ENCODE data around the gene POLDIP3. TPM values are rescaled to one million over a fixed set of nuclear protein-coding genes. Genes with fewer than 3 reads are reported as not detected.

Gene POLDIP3
- total RNA-seq, 2 experiments from 2014 or later = 77.2 to 80.6 TPM

- no peaks in the 10 kb centered on the region for H3K27me3 Mint-ChIP-seq (ENCODE audit: low read depth)
- no peaks in the 10 kb centered on the region for H3K9me3 Mint-ChIP-seq (ENCODE audit: insufficient read depth)
- DNase-seq = no peak
- POLR2A ChIA-PET = interaction anchor here (1.0 to 1.1 kb wide), 2 partner anchors 11 to 23 kb away, joined by 3 to 6 read pairs; partner anchors contain the start of gene POLDIP3
- peaks cover 9% of the 10 kb centered on the region for H3K4me1 Mint-ChIP-seq (ENCODE audit: low read depth)
- CTCF ChIA-PET = no interaction called here
- H3K36me3 Mint-ChIP-seq (ENCODE audit: low read depth) = peaks cover 4% of the 10 kb centered on the region
- no peak overlapping the region for H3K4me3 Mint-ChIP-seq
- no peak for ATAC-seq
- no peak overlapping the region for H3K27ac Mint-ChIP-seq
Observed at GRCh38 chr22:42637555-42637954, 22.9 kb upstream of the POLDIP3 start.

DNA sequence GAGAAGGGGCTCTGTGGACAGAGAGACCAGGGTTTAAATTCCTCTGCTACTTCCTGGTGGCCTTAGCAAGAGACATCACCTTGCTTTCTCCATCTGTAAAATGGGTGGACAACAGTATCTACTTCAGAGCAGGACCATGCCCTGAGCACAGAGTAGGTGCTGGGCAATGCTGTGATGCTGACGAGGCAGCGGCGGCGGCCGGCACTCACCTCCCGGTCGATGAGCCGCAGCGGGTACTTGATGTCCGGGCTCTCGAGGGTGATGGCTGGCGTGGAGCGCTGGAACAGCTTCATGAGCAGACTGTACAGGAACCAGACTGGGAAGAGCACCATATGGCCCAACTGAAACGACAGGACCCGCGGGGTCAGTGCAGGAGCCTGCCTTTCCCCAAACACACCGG is 21.8 kb upstream of the POLDIP3 start:
- Mint-ChIP-seq H3K27ac (no peak overlapping the region), H3K27me3 (ENCODE audit: low read depth) (no peaks in the 10 kb centered on the region), H3K4me1 (ENCODE audit: low read depth) (peaks cover 9% of the 10 kb centered on the region), H3K9me3 (ENCODE audit: insufficient read depth) (no peaks in the 10 kb centered on the region), H3K4me3 (no peak overlapping the region), H3K36me3 (ENCODE audit: low read depth) (peaks cover 7% of the 10 kb centered on the region)
- no peak for DNase-seq
- POLR2A ChIA-PET = interaction anchor here (1.0 to 1.1 kb wide), 2 partner anchors 12 to 22 kb away, joined by 3 to 6 read pairs; partner anchors contain the start of gene POLDIP3
- CTCF ChIA-PET = no interaction called here
- ATAC-seq = no peak

DNA sequence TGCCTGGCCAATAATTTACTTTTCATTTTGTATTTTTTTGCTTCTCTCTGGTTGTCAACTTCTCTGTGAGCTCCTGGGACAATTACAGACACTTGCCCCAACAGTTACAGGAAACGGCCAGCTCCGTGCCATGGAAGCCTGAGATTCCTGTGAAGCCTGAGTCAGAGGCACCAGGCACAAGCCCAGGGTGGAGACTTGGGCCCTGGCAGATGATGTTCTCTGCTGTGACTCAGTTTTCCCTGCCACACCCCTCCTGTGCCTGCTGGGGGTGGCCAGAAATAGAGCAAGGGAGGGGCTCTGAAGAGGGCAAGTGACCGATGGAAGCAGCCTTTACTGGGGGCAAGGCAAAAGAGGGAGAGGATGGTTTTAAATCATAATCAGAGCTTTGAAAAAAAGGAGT is 20.8 kb upstream of the POLDIP3 start:
- Mint-ChIP-seq H3K4me1 (ENCODE audit: low read depth) (peaks cover 7% of the 10 kb centered on the region), H3K36me3 (ENCODE audit: low read depth) (peaks cover 7% of the 10 kb centered on the region), H3K4me3 (no peak overlapping the region), H3K27me3 (ENCODE audit: low read depth) (no peaks in the 10 kb centered on the region), H3K27ac (peak overlapping the region; percentile 6), H3K9me3 (ENCODE audit: insufficient read depth) (no peaks in the 10 kb centered on the region)
- DNase-seq (no peak), ATAC-seq (no peak)
- POLR2A ChIA-PET = interaction anchor here (1.3 kb wide), 1 partner anchor 21 kb away, joined by 3 read pairs; the partner anchor contains the start of gene POLDIP3
- CTCF ChIA-PET = interaction anchor here (1.0 kb wide), 1 partner anchor 14 kb away, joined by 3 read pairs; no protein-coding TSS in a partner anchor

DNA sequence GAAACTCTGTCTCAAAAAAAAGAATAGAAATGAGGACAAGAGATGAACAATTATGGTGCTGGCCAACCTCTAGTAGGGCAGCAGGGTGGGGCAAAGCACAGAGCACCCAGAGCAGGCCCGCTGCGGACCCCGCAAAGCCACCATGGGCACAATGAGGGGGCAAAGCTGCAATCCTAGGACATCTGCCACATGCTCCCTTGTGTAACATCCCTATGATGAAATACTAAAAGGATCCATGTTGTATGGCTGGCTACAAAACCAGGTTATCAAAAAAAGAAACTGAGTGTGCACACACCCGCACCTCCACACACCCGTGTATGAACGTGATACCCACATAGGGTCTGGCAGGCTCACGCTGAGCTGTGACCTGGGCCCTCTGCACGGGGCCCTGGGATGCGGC is 18.3 kb upstream of the POLDIP3 start:
- no peak overlapping the region for H3K27ac Mint-ChIP-seq
- H3K4me1 Mint-ChIP-seq (ENCODE audit: low read depth) = no peaks in the 10 kb centered on the region
- ATAC-seq (no peak), DNase-seq (no peak)
- H3K36me3 Mint-ChIP-seq (ENCODE audit: low read depth) = peaks cover 12% of the 10 kb centered on the region
- H3K4me3 Mint-ChIP-seq = no peak overlapping the region
- ChIA-PET CTCF (no interaction called here), POLR2A (interaction anchor here (0.9 kb wide), 1 partner anchor 14 kb away, joined by 4 read pairs; no protein-coding TSS in a partner anchor)
- H3K27me3 Mint-ChIP-seq (ENCODE audit: low read depth) = no peaks in the 10 kb centered on the region
- no peaks in the 10 kb centered on the region for H3K9me3 Mint-ChIP-seq (ENCODE audit: insufficient read depth)

DNA sequence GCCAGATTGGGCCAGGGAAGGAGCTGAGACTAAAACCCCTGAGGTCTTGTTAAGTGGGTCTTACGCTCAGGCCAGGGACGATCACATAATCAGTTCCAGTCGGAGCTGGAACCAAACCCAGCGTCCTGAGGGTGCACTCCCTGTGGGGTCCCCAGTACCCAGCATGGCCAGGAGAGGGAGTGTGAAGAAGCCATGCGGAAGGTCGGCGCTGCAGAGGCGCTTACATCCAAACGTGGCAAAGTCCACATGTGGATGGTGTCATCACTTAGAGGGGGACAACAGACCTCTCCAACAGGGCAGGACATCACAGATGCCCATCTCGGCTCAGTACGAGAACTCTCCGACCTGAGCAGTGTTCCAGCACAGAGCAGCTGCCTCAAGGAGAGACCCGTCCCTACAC is 17.4 kb upstream of the POLDIP3 start:
- ChIA-PET POLR2A (interaction anchor here (2.0 kb wide), 1 partner anchor 17 kb away, joined by 8 read pairs; the partner anchor contains the start of gene POLDIP3), CTCF (no interaction called here)
- no peak for ATAC-seq
- no peak overlapping the region for H3K27ac Mint-ChIP-seq
- H3K27me3 Mint-ChIP-seq (ENCODE audit: low read depth) = no peaks in the 10 kb centered on the region
- H3K4me1 Mint-ChIP-seq (ENCODE audit: low read depth) = no peaks in the 10 kb centered on the region
- H3K36me3 Mint-ChIP-seq (ENCODE audit: low read depth) = peaks cover 12% of the 10 kb centered on the region
- DNase-seq = no peak
- H3K9me3 Mint-ChIP-seq (ENCODE audit: insufficient read depth) = no peaks in the 10 kb centered on the region
- H3K4me3 Mint-ChIP-seq = no peak overlapping the region

- Mint-ChIP-seq H3K27ac (no peak overlapping the region), H3K27me3 (ENCODE audit: low read depth) (no peaks in the 10 kb centered on the region), H3K4me1 (ENCODE audit: low read depth) (no peaks in the 10 kb centered on the region), H3K36me3 (ENCODE audit: low read depth) (peaks cover 17% of the 10 kb centered on the region), H3K9me3 (ENCODE audit: insufficient read depth) (no peaks in the 10 kb centered on the region), H3K4me3 (no peak overlapping the region)
- CTCF ChIA-PET = no interaction called here
- no peak for ATAC-seq
- DNase-seq = no peak
- POLR2A ChIA-PET = interaction anchor here (2.0 kb wide), 1 partner anchor 16 kb away, joined by 8 read pairs; the partner anchor contains the start of gene POLDIP3
Observed at GRCh38 chr22:42630901-42631602, 16.4 kb upstream of the POLDIP3 start.

DNA sequence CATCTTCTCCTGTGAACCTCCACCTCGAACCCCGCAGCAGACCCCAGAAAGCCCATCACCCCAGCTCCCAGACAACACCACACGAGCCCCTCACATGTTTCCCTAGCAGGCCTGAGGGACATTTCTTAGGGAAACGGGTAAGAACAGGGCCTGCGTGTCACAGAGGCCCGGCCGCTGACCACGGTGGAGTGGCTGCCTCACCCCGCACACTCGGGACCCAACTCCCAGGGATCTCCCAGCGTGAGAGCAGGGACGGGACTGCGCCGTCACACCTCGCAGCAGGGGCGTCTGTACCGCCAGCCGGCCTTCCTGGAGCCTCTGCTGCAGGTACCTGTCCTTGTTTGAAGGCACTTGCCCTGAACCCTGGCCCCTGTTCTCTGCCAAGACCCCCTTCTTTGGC is 15.5 kb upstream of the POLDIP3 start:
- no peaks in the 10 kb centered on the region for H3K4me1 Mint-ChIP-seq (ENCODE audit: low read depth)
- CTCF ChIA-PET = no interaction called here

DNA sequence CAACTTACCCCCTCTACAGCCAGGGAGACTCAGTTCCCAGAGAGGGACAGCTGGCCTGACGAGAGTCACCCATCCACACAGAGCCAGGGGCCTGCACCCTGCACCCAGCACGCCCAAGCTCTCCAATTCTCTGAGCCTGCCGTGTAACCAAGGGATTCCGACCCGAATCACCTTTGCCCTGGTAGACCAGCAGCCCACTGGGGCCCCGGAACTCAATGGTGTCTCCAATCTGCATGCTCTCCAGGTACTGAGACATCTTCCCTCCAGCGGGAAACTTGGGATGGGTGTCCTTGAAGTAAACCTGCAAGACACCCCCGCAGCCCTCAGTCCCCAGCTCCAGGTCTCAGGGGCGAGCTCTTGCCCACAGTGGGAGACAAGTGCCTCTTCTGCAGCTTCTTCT is 13.3 kb upstream of the POLDIP3 start:
- H3K4me3 Mint-ChIP-seq = no peak overlapping the region
- peaks cover 17% of the 10 kb centered on the region for H3K36me3 Mint-ChIP-seq (ENCODE audit: low read depth)
- DNase-seq (no peak), ATAC-seq (no peak)
- H3K4me1 Mint-ChIP-seq (ENCODE audit: low read depth) = no peaks in the 10 kb centered on the region
- no peaks in the 10 kb centered on the region for H3K27me3 Mint-ChIP-seq (ENCODE audit: low read depth)
- H3K27ac Mint-ChIP-seq = no peak overlapping the region
- no peaks in the 10 kb centered on the region for H3K9me3 Mint-ChIP-seq (ENCODE audit: insufficient read depth)
- CTCF ChIA-PET = no interaction called here
- POLR2A ChIA-PET = interaction anchor here (6.0 kb wide), 1 partner anchor 13 kb away, joined by 37 read pairs; the partner anchor contains the start of gene POLDIP3

More for the DNA sequence above, 15.5 kb upstream of the POLDIP3 start:
- no peak for ATAC-seq
- peak overlapping the region; percentile 55 for H3K27ac Mint-ChIP-seq
- H3K4me3 Mint-ChIP-seq = no peak overlapping the region
- no peaks in the 10 kb centered on the region for H3K9me3 Mint-ChIP-seq (ENCODE audit: insufficient read depth)
- peaks cover 17% of the 10 kb centered on the region for H3K36me3 Mint-ChIP-seq (ENCODE audit: low read depth)
- DNase-seq = no peak
- POLR2A ChIA-PET = interaction anchor here (0.9 kb wide), 1 partner anchor 15 kb away, joined by 3 read pairs; no protein-coding TSS in a partner anchor
- H3K27me3 Mint-ChIP-seq (ENCODE audit: low read depth) = no peaks in the 10 kb centered on the region

GRCh38 chr22:42626951-42627625 is 12.4 kb upstream of the POLDIP3 start:
- Mint-ChIP-seq H3K4me3 (no peak overlapping the region), H3K27ac (no peak overlapping the region), H3K4me1 (ENCODE audit: low read depth) (no peaks in the 10 kb centered on the region), H3K9me3 (ENCODE audit: insufficient read depth) (no peaks in the 10 kb centered on the region), H3K27me3 (ENCODE audit: low read depth) (no peaks in the 10 kb centered on the region), H3K36me3 (ENCODE audit: low read depth) (peaks cover 14% of the 10 kb centered on the region)
- POLR2A ChIA-PET = interaction anchor here (6.0 kb wide), 1 partner anchor 12 kb away, joined by 37 read pairs; the partner anchor contains the start of gene POLDIP3
- no peak for DNase-seq
- no peak for ATAC-seq
- CTCF ChIA-PET = no interaction called here

- Mint-ChIP-seq H3K36me3 (ENCODE audit: low read depth) (peaks cover 14% of the 10 kb centered on the region), H3K27ac (no peak overlapping the region), H3K27me3 (ENCODE audit: low read depth) (no peaks in the 10 kb centered on the region), H3K4me3 (no peak overlapping the region), H3K4me1 (ENCODE audit: low read depth) (no peaks in the 10 kb centered on the region), H3K9me3 (ENCODE audit: insufficient read depth) (no peaks in the 10 kb centered on the region)
- ChIA-PET POLR2A (interaction anchor here (1.3 to 6.0 kb wide), 2 partner anchors 11 to 20 kb away, joined by 4 to 37 read pairs; partner anchors contain the start of gene POLDIP3), CTCF (no interaction called here)
- ATAC-seq (no peak), DNase-seq (no peak)
Observed at GRCh38 chr22:42626431-42626830, 11.7 kb upstream of the POLDIP3 start.

GRCh38 chr22:42625416-42625815 is 10.7 kb upstream of the POLDIP3 start:
- Mint-ChIP-seq H3K27ac (no peak overlapping the region), H3K27me3 (ENCODE audit: low read depth) (no peaks in the 10 kb centered on the region), H3K9me3 (ENCODE audit: insufficient read depth) (no peaks in the 10 kb centered on the region), H3K36me3 (ENCODE audit: low read depth) (peaks cover 14% of the 10 kb centered on the region), H3K4me3 (no peak overlapping the region), H3K4me1 (ENCODE audit: low read depth) (no peaks in the 10 kb centered on the region)
- DNase-seq (no peak), ATAC-seq (no peak)
- POLR2A ChIA-PET = interaction anchor here (1.3 to 6.0 kb wide), 2 partner anchors 10 to 21 kb away, joined by 4 to 37 read pairs; partner anchors contain the start of gene POLDIP3
- CTCF ChIA-PET = no interaction called here

All from activated CD8-positive, alpha-beta T cell treated with anti-CD3 and anti-CD28 coated beads, Interleukin-2, amount 10 ng/mL, durations not matched to agents 7 days and 5 days (primary cell).